Esophagus muscularis mucosa (tissue), 4 donors: ENCODE data around the gene KDM1A. TPM values are rescaled to one million over a fixed set of nuclear protein-coding genes. Genes with fewer than 3 reads are reported as not detected.

Experiments
- DNase-seq: peaks from one replicate; pipeline ENCODE4 v3.0.0-alpha.2; 2017; ENCODE audit errors: extremely low spot score
- H3K27ac ChIP-seq, 4 donors: fragments of 200-600 bp; sonication (generic); replicated peaks in 1 of 4; 1 replicate in 3 of 4; 2 replicates in 1 of 4; pipeline ENCODE4 v1.5.1; 2016 to 2019; ENCODE audit warnings: mild to moderate bottlenecking in 1 of 4
- H3K27me3 ChIP-seq, 4 donors: fragments of 200-600 bp; sonication (generic); one replicate each; pipeline versions ENCODE4 v1.5.1 to v1.6.0; 2016 to 2019
- H3K36me3 ChIP-seq, 4 donors: fragments of 200-600 bp; sonication (generic); one replicate each; pipeline ENCODE4 v1.5.1; 2016 to 2019
- H3K4me1 ChIP-seq, 4 donors: fragments of 200-600 bp; sonication (generic); one replicate each; pipeline ENCODE4 v1.5.1; 2016 to 2019
- H3K4me3 ChIP-seq, 4 donors: fragments of 200-600 bp; sonication (generic); 1 replicate in 2 of 4; 2 replicates in 2 of 4; pipeline ENCODE4 v1.5.1; 2016 to 2019; ENCODE audit warnings: mild to moderate bottlenecking in 4 of 4, moderate library complexity in 1 of 4
- H3K9me3 ChIP-seq, 4 donors: fragments of 200-600 bp; sonication (generic); 1 replicate in 3 of 4; 2 replicates in 1 of 4; pipeline ENCODE4 v1.5.1; 2016 to 2019
- CTCF ChIP-seq, 3 experiments: fragments of 200-600 bp in 2 of 3; fragments of 450-650 bp in 1 of 3; sonication (generic) in 2 of 3; IDR thresholded peaks; one replicate each; pipeline ENCODE4 v1.5.1; 2017 to 2019; ENCODE audit warnings: antibody characterized with exemption in 3 of 3, mild to moderate bottlenecking in 2 of 3, moderate library complexity in 1 of 3
- EP300 ChIP-seq: sonication (generic); formaldehyde crosslinking; IDR thresholded peaks from one replicate; pipeline ENCODE4 v1.6.1; 2017; ENCODE audit warnings: antibody characterized with exemption
- POLR2A ChIP-seq: fragments of 450-650 bp; IDR thresholded peaks from one replicate; pipeline ENCODE4 v1.6.1; 2017; ENCODE audit warnings: antibody characterized with exemption, moderate library complexity, mild to moderate bottlenecking, low read depth
- POLR2AphosphoS5 ChIP-seq, 2 donors: sonication (generic); formaldehyde crosslinking; IDR thresholded peaks; one replicate each; pipeline ENCODE4 v1.6.1; 2017; ENCODE audit warnings: antibody characterized with exemption in 2 of 2
- WGBS: methylation state at CpG from one replicate; pipeline ENCODE4 v1.1.5; 2018; 5-methylcytosine and 5-hydroxymethylcytosine counted together
- intact Hi-C: fragments of 100-400 bp; cut with DNase I; formaldehyde crosslinking; loops from one replicate; pipeline ENCODE4 v1.15.1; 2023
- total RNA-seq, 4 donors: library from RNA; depleted of rRNA; stranded (reverse); fragments of >200 nt; gene quantifications; one replicate each; pipeline versions ENCODE4 v1.1.0 to v1.2.1, GENCODE V29; 2016

The KDM1A gene
- total RNA-seq, 4 donors from 2014 or later: 39.0 to 70.2 (median 51.1) TPM

- intact Hi-C loops: no loop called here
- Histone ChIP-seq H3K36me3 (peaks cover 13 to 87% (median 66%) of the 10 kb centered on the region in 4 donors), H3K4me1 (peaks cover 0 to 6% (median 0%) of the 10 kb centered on the region in 4 donors), H3K27me3 (no peaks in the 10 kb centered on the region), H3K9me3 (no peaks in the 10 kb centered on the region), H3K4me3 (no peak overlapping the region), H3K27ac (no peak overlapping the region)
- TF ChIP-seq EP300 (no peak), POLR2A (no peak)
- DNase-seq: no peak
- 88% methylated on average over 2 of the region's 2 CpGs for WGBS
Observed at GRCh38 chr1:23069149-23069548, 49.9 kb downstream of the KDM1A start.

- Histone ChIP-seq H3K27me3 (no peaks in the 10 kb centered on the region), H3K27ac (no peak overlapping the region), H3K4me3 (no peak overlapping the region), H3K36me3 (peaks cover 13 to 82% (median 65%) of the 10 kb centered on the region in 4 donors), H3K9me3 (no peaks in the 10 kb centered on the region), H3K4me1 (peaks cover 0 to 6% (median 0%) of the 10 kb centered on the region in 4 donors)
- intact Hi-C loops: no loop called here
- WGBS: 92% methylated on average over 4 of the region's 4 CpGs
- TF ChIP-seq CTCF (IDR thresholded peaks at IDR 0.05) (no peak), EP300 (no peak), POLR2AphosphoS5 (IDR thresholded peaks at IDR 0.05) (no peak), POLR2A (no peak)
- no peak for DNase-seq
Observed at GRCh38 chr1:23069675-23070074, 50.4 kb downstream of the KDM1A start.

DNA sequence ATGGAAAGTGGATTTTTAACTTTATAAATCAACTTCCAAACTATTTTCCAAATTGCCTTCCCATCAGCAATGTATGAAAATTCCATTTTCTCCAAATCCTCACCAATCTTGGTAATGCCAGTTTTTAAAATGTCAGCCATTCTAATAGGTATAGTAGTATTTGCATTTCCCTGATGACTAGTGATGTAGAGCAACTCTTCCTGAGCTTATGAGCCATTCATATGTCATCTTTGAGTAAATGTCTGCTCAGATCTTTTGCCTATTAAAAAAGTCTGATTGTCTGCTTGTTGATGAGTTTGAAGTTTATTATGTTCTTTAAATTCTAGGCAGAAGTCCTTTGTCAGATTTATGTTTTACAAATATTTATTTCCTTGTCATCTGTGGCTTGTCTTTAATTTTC, 54.7 kb downstream of the KDM1A start:
- H3K4me1 ChIP-seq: peaks cover 0 to 6% (median 0%) of the 10 kb centered on the region in 4 donors
- H3K9me3 ChIP-seq: no peaks in the 10 kb centered on the region
- DNase-seq: no peak
- H3K4me3 ChIP-seq: no peak overlapping the region
- intact Hi-C loops: no loop called here
- H3K27ac ChIP-seq: no peak overlapping the region
- peaks cover 32 to 81% (median 66%) of the 10 kb centered on the region in 4 donors for H3K36me3 ChIP-seq
- no peaks in the 10 kb centered on the region for H3K27me3 ChIP-seq
- TF ChIP-seq POLR2A (no peak), CTCF (IDR thresholded peaks at IDR 0.05) (no peak), EP300 (no peak), POLR2AphosphoS5 (IDR thresholded peaks at IDR 0.05) (no peak)

DNA sequence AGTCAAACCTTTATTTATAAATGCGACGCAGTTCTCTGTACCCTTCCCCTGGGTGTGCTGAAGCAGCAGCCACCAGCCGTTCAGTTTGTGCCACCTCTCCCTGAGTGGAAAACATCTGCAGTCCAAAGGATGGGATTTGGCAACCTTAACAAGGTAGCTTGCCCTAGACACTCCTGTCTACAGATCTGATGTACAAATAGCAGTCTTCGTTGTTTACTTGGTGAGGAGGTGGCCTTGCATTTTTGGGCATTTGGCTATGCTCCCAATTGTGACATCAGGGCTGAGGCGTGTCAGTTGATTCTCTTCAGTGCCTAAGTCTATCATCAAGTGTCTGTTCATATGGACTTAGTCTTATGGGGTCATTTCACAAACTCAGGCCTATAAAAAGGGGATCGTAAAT, 59.8 kb downstream of the KDM1A start:
- H3K36me3 ChIP-seq: peaks cover 57 to 85% (median 70%) of the 10 kb centered on the region in 4 donors
- no peak overlapping the region for H3K4me3 ChIP-seq
- H3K4me1 ChIP-seq: peaks cover 4 to 8% (median 8%) of the 10 kb centered on the region in 4 donors
- WGBS: 92% methylated on average over 6 of the region's 6 CpGs
- intact Hi-C loops: no loop called here
- no peaks in the 10 kb centered on the region for H3K9me3 ChIP-seq
- DNase-seq: no peak
- TF ChIP-seq POLR2A (no peak), POLR2AphosphoS5 (IDR thresholded peaks at IDR 0.05) (no peak), EP300 (no peak), CTCF (IDR thresholded peaks at IDR 0.05) (no peak)
- H3K27ac ChIP-seq: no peak overlapping the region
- no peaks in the 10 kb centered on the region for H3K27me3 ChIP-seq

DNA sequence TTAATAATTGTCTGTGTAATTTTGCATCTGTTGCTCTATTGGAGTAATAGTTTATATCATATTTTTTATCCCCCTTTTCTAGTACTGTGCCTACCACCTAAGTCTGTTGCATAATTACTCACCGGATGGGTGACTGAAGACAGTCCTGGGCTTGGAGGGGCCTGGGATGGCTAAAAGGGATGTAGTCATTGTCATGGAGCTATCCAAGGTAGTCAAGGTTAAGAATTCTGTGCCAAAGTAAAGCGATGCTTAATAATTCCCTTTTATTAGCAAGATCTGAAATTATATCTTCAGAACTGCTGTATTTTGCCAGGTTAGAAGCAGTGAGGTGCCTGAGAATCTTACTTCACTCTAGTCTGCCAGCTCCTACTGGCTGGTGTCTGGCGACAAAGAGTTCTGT, 61.6 kb downstream of the KDM1A start:
- no peaks in the 10 kb centered on the region for H3K9me3 ChIP-seq
- intact Hi-C loops: no loop called here
- H3K4me3 ChIP-seq: no peak overlapping the region
- no peaks in the 10 kb centered on the region for H3K27me3 ChIP-seq
- 89% methylated on average over 3 of the region's 3 CpGs for WGBS
- peaks cover 58 to 92% (median 84%) of the 10 kb centered on the region in 4 donors for H3K36me3 ChIP-seq
- no peak for TF ChIP-seq POLR2A
- TF ChIP-seq POLR2AphosphoS5 (IDR thresholded peaks at IDR 0.05): no peak
- TF ChIP-seq EP300: no peak
- no peak for TF ChIP-seq CTCF (IDR thresholded peaks at IDR 0.05)
- DNase-seq: no peak
- H3K27ac ChIP-seq: no peak overlapping the region
- H3K4me1 ChIP-seq: peaks cover 5 to 18% (median 14%) of the 10 kb centered on the region in 4 donors
